Endothelial cell of umbilical vein (primary cell): ENCODE data around the gene SOCS3. TPM values are rescaled to one million over a fixed set of nuclear protein-coding genes. Genes with fewer than 3 reads are reported as not detected.

Experiments
- BruUV-seq: library from RNA; stranded (reverse); fragments of 400-500 nt; replicated peaks from 2 replicates; lab custom pipeline; 2021; lab: Mats Ljungman, UMichigan
- CTCF ChIA-PET: fragments of 300-600, 350-600 bp; sonication (Branson Sonifier 250); formaldehyde crosslinking; loops from one replicate; lab custom pipeline; 2021; ENCODE audit warnings: antibody characterized with exemption, inconsistent platforms; lab: Charles Lee
- POLR2A ChIA-PET: fragments of 300-600, 350-600 bp; sonication (Branson Sonifier 250); formaldehyde crosslinking; loops from one replicate; lab custom pipeline; 2021; ENCODE audit warnings: antibody characterized with exemption, inconsistent platforms; lab: Charles Lee
- DNase-seq: peaks from one replicate; pipeline ENCODE4 v3.0.0-alpha.2; 2011; ENCODE audit warnings: low read depth, low spot score
- FAIRE-seq: peaks from 2 replicates; lab custom pipeline; 2011; peaks lifted over from hg19 to GRCh38; lab: Jason Lieb, UNC
- H2AFZ ChIP-seq: 2 replicates; pipeline ENCODE4 v1.6.0; 2012; ENCODE audit warnings: low read depth, low read length, control low read depth, inconsistent platforms
- H3K27ac ChIP-seq: 2 replicates; pipeline ENCODE4 v1.5.1; 2011; ENCODE audit warnings: low read depth, mild to moderate bottlenecking, control low read depth, low read length, moderate library complexity; ENCODE audit not compliant: insufficient read depth
- H3K27me3 ChIP-seq, 2 experiments: 2 replicates each; pipeline versions ENCODE4 v1.6.0 to v1.6.1; 2011; ENCODE audit warnings: low read length in 2 of 2, mixed read lengths in 1 of 2; ENCODE audit not compliant: control insufficient read depth in 2 of 2, insufficient read depth in 2 of 2
- H3K36me3 ChIP-seq, 2 experiments: 2 replicates in 1 of 2; 3 replicates in 1 of 2; pipeline ENCODE4 v1.5.1; 2011; ENCODE audit warnings: low read length in 2 of 2, mild to moderate bottlenecking in 1 of 2, moderate library complexity in 1 of 2; ENCODE audit not compliant: control insufficient read depth in 2 of 2, insufficient read depth in 2 of 2; ENCODE audit errors: extremely low read depth in 1 of 2
- H3K4me1 ChIP-seq: 3 replicates; pipeline ENCODE4 v1.5.1; 2011; ENCODE audit warnings: mild to moderate bottlenecking, low read length; ENCODE audit not compliant: control insufficient read depth, insufficient read depth; ENCODE audit errors: extremely low read depth
- H3K4me2 ChIP-seq: 2 replicates; pipeline ENCODE4 v1.6.1; 2011; ENCODE audit warnings: low read length, control low read depth, mixed read lengths; ENCODE audit not compliant: insufficient read depth
- H3K4me3 ChIP-seq, 3 experiments: fragments of 200-600 bp in 1 of 3; sonication (generic), shearing (Covaris generic) in 1 of 3; replicated peaks in 1 of 3; 2 replicates each; pipeline ENCODE4 v1.5.1; 2011 to 2016; ENCODE audit warnings: control low read depth in 3 of 3, low read length in 3 of 3, mild to moderate bottlenecking in 2 of 3, inconsistent platforms in 1 of 3, low read depth in 1 of 3, moderate library complexity in 1 of 3; ENCODE audit not compliant: insufficient read depth in 1 of 3
- H3K79me2 ChIP-seq: 2 replicates; pipeline ENCODE4 v1.6.0; 2012; ENCODE audit warnings: low read length, inconsistent platforms; ENCODE audit not compliant: control insufficient read depth, insufficient read depth
- H3K9ac ChIP-seq: replicated peaks from 2 replicates; pipeline ENCODE3; 2011; ENCODE audit warnings: low read length, control low read depth; ENCODE audit not compliant: insufficient read depth; ENCODE audit errors: extremely low read depth
- H3K9me1 ChIP-seq: replicated peaks from 3 replicates; pipeline ENCODE4 v1.6.0; 2011; ENCODE audit warnings: mild to moderate bottlenecking, low read length; ENCODE audit not compliant: control insufficient read depth, insufficient read depth; ENCODE audit errors: extremely low read depth
- H3K9me3 ChIP-seq: replicated peaks from 2 replicates; pipeline ENCODE4 v1.5.1; 2012; ENCODE audit warnings: low read length, inconsistent platforms; ENCODE audit not compliant: control insufficient read depth, insufficient read depth
- H4K20me1 ChIP-seq: replicated peaks from 2 replicates; pipeline ENCODE3; 2011; ENCODE audit warnings: mild to moderate bottlenecking, low read length; ENCODE audit not compliant: control insufficient read depth, insufficient read depth; ENCODE audit errors: extremely low read depth
- EZH2 ChIP-seq: IDR thresholded peaks from 2 replicates; pipeline ENCODE4 v1.6.1; 2012; ENCODE audit warnings: borderline replicate concordance, low read depth, mild to moderate bottlenecking, moderate library complexity, low read length, inconsistent platforms; ENCODE audit not compliant: severe bottlenecking
- FOS ChIP-seq: IDR thresholded peaks from 2 replicates; pipeline ENCODE4 v1.6.1; 2011; ENCODE audit warnings: mild to moderate bottlenecking, low read length, moderate library complexity, borderline replicate concordance; ENCODE audit not compliant: insufficient read depth
- GATA2 ChIP-seq: IDR thresholded peaks from 2 replicates; pipeline ENCODE4 v1.7.0; 2011; ENCODE audit warnings: low read depth, mild to moderate bottlenecking, moderate library complexity, mixed read lengths, low read length; ENCODE audit not compliant: insufficient read length, insufficient read depth
- JUN ChIP-seq: IDR thresholded peaks from 2 replicates; pipeline ENCODE4 v1.6.1; 2011; ENCODE audit warnings: borderline replicate concordance, low read depth; ENCODE audit not compliant: insufficient read length, insufficient read depth
- MYC ChIP-seq: IDR thresholded peaks from one replicate; pipeline ENCODE4 v1.6.1; 2011; ENCODE audit warnings: mild to moderate bottlenecking, low read depth, low read length
- POLR2A ChIP-seq: IDR thresholded peaks from 2 replicates; pipeline ENCODE4 v1.6.1; 2012; ENCODE audit warnings: low read depth, mild to moderate bottlenecking, control low read depth, low read length
- POLR2AphosphoS5 ChIP-seq: IDR thresholded peaks from 2 replicates; pipeline ENCODE4 v1.6.1; 2012; ENCODE audit warnings: low read depth, mild to moderate bottlenecking, control low read depth, low read length, moderate library complexity; ENCODE audit not compliant: insufficient read depth
- dilution Hi-C: fragments of 300-500 bp; cut with MboI; formaldehyde crosslinking; loops from one replicate; pipeline ENCODE4 v1.15.0; 2019; ENCODE audit warnings: low sequenced_read_pairs; ENCODE audit not compliant: extremely low pct_ligation_motif_present
- intact Hi-C: fragments of 100-400 bp; cut with micrococcal nuclease; formaldehyde crosslinking; loops from one replicate; pipeline ENCODE4 v1.10.0; 2022
- polyA plus RNA-seq, 4 experiments: library from polyadenylated mRNA; depleted of rRNA in 3 of 4; stranded (reverse) in 3 of 4; unstranded in 1 of 4; fragments of >200 nt; gene quantifications; 2 replicates each; pipeline versions ENCODE4 v1.2.1 to v1.2.3, GENCODE V29; 2011 to 2012; ENCODE audit warnings: missing spikeins in 1 of 4
- total RNA-seq: library from RNA; stranded (reverse); gene quantifications from 2 replicates; pipeline ENCODE4 v1.2.3, GENCODE V29; 2021
- TF ChIP-seq, protein P1 (sequence below): IDR thresholded peaks from 2 replicates; pipeline ENCODE4 v1.6.1; 2011; ENCODE audit not compliant: insufficient read depth, insufficient read length
- TF ChIP-seq, protein P2 (sequence below), 2 donors: IDR thresholded peaks; 1 replicate in 1 of 2; 2 replicates in 1 of 2; pipeline ENCODE4 v1.5.1; 2011; ENCODE audit warnings: low read length in 2 of 2, mild to moderate bottlenecking in 2 of 2, moderate library complexity in 2 of 2, control low read depth in 1 of 2, inconsistent platforms in 1 of 2, low read depth in 1 of 2; ENCODE audit not compliant: insufficient read depth in 1 of 2; ENCODE audit errors: extremely low read depth in 1 of 2

The SOCS3 gene
- total and polyA plus RNA-seq, 2 donors (not counting 3 experiments of a cell fraction or from before 2014, with no cell fraction given): 6.2 to 14.3 TPM

DNA sequence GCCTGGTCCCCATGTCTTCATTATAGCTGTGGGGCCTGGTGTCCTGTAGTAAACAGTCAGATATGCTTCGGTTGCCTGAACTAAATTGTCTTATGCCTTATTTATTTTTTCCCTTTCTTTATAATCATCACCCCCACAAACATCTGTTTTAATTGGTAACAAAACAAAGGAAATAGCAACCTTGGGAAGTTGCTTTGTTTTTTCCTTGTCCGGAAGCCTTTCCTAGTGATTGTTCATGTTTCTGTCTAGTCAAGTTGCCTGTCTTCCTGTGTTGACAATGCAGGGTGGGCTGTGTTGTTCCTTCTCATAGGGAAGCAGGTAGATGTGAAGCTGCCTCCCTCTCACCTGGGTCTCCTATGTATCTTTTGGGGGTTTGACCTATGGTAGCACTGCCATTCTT is 35.3 kb upstream of the SOCS3 start:
- Histone ChIP-seq H3K79me2 (peaks cover 67% of the 10 kb centered on the region), H4K20me1 (no peaks in the 10 kb centered on the region), H3K9me3 (no peaks in the 10 kb centered on the region), H2AFZ (no peak overlapping the region), H3K36me3 (peaks cover 17 to 34% of the 10 kb centered on the region in 2 experiments), H3K9me1 (no peaks in the 10 kb centered on the region), H3K4me2 (peak overlapping the region; percentile 5), H3K4me3 (no peak overlapping the region), H3K4me1 (peaks cover 33% of the 10 kb centered on the region), H3K27ac (peak overlapping the region; percentile 72), H3K9ac (peak overlapping the region; percentile 5), H3K27me3 (no peaks in the 10 kb centered on the region)
- dilution Hi-C loops: no loop called here
- POLR2A ChIA-PET: no interaction called here
- intact Hi-C loops: loop anchor here (1.0 kb wide), 1 partner anchor 16 kb away; no protein-coding TSS in a partner anchor
- DNase-seq (no peak), FAIRE-seq (peak; percentile 68)
- BruUV-seq: no TSS peak
- TF ChIP-seq FOS: no peak
- TF ChIP-seq, protein P1, sequence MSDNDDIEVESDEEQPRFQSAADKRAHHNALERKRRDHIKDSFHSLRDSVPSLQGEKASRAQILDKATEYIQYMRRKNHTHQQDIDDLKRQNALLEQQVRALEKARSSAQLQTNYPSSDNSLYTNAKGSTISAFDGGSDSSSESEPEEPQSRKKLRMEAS: no peak
- TF ChIP-seq, protein P2, sequence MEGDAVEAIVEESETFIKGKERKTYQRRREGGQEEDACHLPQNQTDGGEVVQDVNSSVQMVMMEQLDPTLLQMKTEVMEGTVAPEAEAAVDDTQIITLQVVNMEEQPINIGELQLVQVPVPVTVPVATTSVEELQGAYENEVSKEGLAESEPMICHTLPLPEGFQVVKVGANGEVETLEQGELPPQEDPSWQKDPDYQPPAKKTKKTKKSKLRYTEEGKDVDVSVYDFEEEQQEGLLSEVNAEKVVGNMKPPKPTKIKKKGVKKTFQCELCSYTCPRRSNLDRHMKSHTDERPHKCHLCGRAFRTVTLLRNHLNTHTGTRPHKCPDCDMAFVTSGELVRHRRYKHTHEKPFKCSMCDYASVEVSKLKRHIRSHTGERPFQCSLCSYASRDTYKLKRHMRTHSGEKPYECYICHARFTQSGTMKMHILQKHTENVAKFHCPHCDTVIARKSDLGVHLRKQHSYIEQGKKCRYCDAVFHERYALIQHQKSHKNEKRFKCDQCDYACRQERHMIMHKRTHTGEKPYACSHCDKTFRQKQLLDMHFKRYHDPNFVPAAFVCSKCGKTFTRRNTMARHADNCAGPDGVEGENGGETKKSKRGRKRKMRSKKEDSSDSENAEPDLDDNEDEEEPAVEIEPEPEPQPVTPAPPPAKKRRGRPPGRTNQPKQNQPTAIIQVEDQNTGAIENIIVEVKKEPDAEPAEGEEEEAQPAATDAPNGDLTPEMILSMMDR (IDR thresholded peaks at IDR 0.05; ENCODE audit: extremely low read depth in 1 of 2, insufficient read depth in 1 of 2, low read depth in 1 of 2, low read length in 2 of 2): no peak
- TF ChIP-seq JUN: no peak
- TF ChIP-seq EZH2: no peak
- no peak for TF ChIP-seq MYC
- no peak for TF ChIP-seq GATA2
- no peak for TF ChIP-seq POLR2AphosphoS5
- no peak for TF ChIP-seq POLR2A
- CTCF ChIA-PET: interaction anchor here (1.1 to 2.0 kb wide), 3 partner anchors 13 to 35 kb away, joined by 3 to 14 read pairs (median 4); partner anchors contain the start of gene SOCS3
